ENCODE measurements around the gene NOC2L.
"Not testable (repeated sequence)": the region's sequence is repeated elsewhere in the genome, so short reads cannot be mapped to it uniquely, and the experiment has no call there.

NOC2L gene

DNA sequence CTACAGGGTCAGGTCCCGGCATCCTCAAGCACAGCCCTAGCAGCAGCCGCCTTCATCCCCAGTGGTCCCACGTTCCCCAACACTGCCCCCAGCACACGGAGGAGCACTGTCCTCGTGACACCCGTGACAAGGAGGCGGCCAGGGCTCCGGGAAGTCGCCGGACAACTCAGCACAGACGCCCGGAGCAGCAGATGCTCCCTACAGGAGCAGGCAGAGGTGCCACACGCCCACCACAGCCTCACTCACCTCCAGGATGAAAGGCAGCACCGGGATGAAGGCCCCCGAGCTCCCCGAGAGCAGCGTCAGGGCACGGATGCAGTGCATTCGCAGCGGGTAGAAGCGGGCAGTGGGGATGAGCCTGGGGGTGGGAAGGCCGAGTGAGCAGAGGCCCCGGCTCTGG lies 8.2 kb downstream of the NOC2L start:
- DNase-seq (ENCODE audit: low read depth) = no peak
- TF ChIP-seq, protein P1, sequence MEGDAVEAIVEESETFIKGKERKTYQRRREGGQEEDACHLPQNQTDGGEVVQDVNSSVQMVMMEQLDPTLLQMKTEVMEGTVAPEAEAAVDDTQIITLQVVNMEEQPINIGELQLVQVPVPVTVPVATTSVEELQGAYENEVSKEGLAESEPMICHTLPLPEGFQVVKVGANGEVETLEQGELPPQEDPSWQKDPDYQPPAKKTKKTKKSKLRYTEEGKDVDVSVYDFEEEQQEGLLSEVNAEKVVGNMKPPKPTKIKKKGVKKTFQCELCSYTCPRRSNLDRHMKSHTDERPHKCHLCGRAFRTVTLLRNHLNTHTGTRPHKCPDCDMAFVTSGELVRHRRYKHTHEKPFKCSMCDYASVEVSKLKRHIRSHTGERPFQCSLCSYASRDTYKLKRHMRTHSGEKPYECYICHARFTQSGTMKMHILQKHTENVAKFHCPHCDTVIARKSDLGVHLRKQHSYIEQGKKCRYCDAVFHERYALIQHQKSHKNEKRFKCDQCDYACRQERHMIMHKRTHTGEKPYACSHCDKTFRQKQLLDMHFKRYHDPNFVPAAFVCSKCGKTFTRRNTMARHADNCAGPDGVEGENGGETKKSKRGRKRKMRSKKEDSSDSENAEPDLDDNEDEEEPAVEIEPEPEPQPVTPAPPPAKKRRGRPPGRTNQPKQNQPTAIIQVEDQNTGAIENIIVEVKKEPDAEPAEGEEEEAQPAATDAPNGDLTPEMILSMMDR (conservative IDR thresholded peaks at IDR 0.05; ENCODE audit: low read depth, low read length) = no peak
- no peak overlapping the region for H3K4me3 ChIP-seq (ENCODE audit: low read depth, low read length)

- no peak for DNase-seq (ENCODE audit: low read depth)
- H3K4me3 ChIP-seq (ENCODE audit: low read depth, low read length) = no peak overlapping the region
- TF ChIP-seq, protein P1 (conservative IDR thresholded peaks at IDR 0.05; ENCODE audit: low read depth, low read length) = no peak
Observed at GRCh38 chr1:950268-950667, 8.8 kb downstream of the NOC2L start.

- H3K4me3 ChIP-seq (ENCODE audit: low read depth, low read length) = no peak overlapping the region
- TF ChIP-seq, protein P1 (conservative IDR thresholded peaks at IDR 0.05; ENCODE audit: low read depth, low read length) = no peak
- DNase-seq (ENCODE audit: low read depth) = no peak
Observed at GRCh38 chr1:947958-948357, 11.1 kb downstream of the NOC2L start.

DNA sequence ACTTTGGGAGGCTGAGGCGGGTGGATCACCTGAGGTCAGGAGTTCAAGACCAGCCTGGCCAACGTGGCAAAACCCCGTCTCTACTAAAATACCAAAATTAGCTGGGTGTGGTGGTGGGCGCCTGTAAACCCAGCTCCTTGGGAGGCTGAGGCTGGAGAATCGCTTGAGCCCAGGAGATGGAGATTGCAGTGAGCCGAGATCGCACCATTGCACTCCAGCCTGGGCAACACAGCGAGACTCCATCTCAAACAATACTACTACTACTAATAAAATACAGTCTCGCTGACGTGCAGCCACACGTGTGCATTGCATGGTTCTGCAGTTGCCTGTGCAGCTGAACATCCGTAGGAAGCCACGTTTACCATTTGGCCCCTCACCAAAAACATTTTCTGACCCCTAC lies 12.2 kb downstream of the NOC2L start:
- not testable (repeated sequence) for H3K4me3 ChIP-seq (ENCODE audit: low read depth, low read length); DNase-seq (ENCODE audit: low read depth)

DNA sequence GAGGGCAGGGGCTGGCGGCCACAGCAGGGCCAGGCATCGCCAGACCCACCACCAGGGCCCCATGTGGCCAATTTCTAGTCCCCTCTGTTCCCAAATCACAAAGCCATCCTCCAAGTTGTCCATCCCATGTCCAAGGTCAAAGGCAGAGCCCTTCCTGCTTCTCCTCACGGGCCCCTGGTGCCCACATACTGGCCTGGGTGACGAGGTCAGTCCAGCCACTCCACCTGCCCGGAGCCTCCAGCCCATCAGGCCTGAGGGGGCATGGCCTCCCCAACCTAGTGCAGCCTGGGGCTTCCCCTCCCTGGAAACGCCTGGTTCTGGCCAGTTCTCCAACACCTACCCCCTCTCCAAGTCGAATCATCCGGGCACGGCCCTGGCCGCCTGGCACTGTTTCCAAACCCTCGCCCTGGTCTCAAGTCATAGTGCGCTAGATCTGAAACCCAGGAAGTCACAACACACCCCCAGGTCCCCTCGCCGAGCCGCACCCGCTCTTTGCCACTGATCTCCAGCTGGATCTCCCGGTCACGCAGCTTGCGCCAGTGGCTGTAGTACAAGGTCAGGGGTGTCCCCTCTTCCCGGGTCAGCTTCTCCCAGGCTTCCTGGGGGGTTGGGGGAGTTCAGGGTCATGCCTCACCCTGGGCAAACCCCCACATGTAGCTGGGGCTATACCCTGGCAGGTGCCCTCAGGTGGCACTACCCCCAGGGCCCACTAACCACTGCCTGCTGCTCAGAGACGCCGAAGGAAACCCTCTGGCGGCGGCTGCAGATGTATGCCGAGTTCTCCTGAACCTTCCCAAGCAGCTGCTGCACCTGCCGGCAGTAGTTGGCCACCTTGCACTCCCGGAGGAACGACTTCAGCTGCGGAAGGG lies 13.1 kb downstream of the NOC2L start:
- H3K4me3 ChIP-seq (ENCODE audit: low read depth, low read length) = no peak overlapping the region
- TF ChIP-seq, protein P1 (conservative IDR thresholded peaks at IDR 0.05; ENCODE audit: low read depth, low read length) = no peak
- DNase-seq (ENCODE audit: low read depth) = no peak

- peak; percentile 98 for DNase-seq (ENCODE audit: low read depth)
- H3K4me3 ChIP-seq (ENCODE audit: low read depth, low read length) = no peak overlapping the region
- TF ChIP-seq, protein P1 (conservative IDR thresholded peaks at IDR 0.05; ENCODE audit: low read depth, low read length) = no peak
Observed at GRCh38 chr1:944341-945325, 14.4 kb downstream of the NOC2L start.

All from choroid plexus epithelial cell (primary cell).